Breast epithelium (tissue), 4 donors: ENCODE data around the gene KRT3. TPM values are rescaled to one million over a fixed set of nuclear protein-coding genes. Genes with fewer than 3 reads are reported as not detected.
"Not testable (repeated sequence)": the region's sequence is repeated elsewhere in the genome, so short reads cannot be mapped to it uniquely, and the experiment has no call there.

Experiments used
- DNase-seq, 2 donors: peaks; one replicate each; pipeline ENCODE4 v3.0.0-alpha.2; 2019; ENCODE audit warnings: low spot score in 2 of 2
- H3K27ac ChIP-seq, 2 donors: fragments of 200-600 bp; sonication (generic) in 1 of 2; one replicate each; pipeline ENCODE4 v1.5.1; 2016 to 2019; ENCODE audit warnings: mild to moderate bottlenecking in 1 of 2
- H3K27me3 ChIP-seq, 2 donors: fragments of 200-600 bp; sonication (generic) in 1 of 2; one replicate each; pipeline versions ENCODE4 v1.5.1 to v1.6.0; 2017 to 2019; ENCODE audit warnings: control low read depth in 1 of 2, mild to moderate bottlenecking in 1 of 2
- H3K36me3 ChIP-seq: fragments of 200-600 bp; one replicate; pipeline ENCODE4 v1.5.1; 2019
- H3K4me1 ChIP-seq, 2 donors: fragments of 200-600 bp; sonication (generic); one replicate each; pipeline ENCODE4 v1.5.1; 2016 to 2019; ENCODE audit warnings: control low read depth in 1 of 2
- H3K4me3 ChIP-seq, 3 donors: fragments of 200-600 bp; sonication (generic); 1 replicate in 2 of 3; 2 replicates in 1 of 3; pipeline ENCODE4 v1.5.1; 2016 to 2019; ENCODE audit warnings: mild to moderate bottlenecking in 3 of 3, moderate library complexity in 2 of 3
- H3K9me3 ChIP-seq, 2 donors: fragments of 200-600 bp; sonication (generic) in 1 of 2; one replicate each; pipeline ENCODE4 v1.5.1; 2016 to 2019; ENCODE audit warnings: control low read depth in 1 of 2
- CTCF ChIP-seq, 3 donors: fragments of 450-650 bp; IDR thresholded peaks; one replicate each; pipeline ENCODE4 v1.5.1; 2016 to 2017; ENCODE audit warnings: antibody characterized with exemption in 3 of 3, mild to moderate bottlenecking in 3 of 3, moderate library complexity in 3 of 3
- POLR2A ChIP-seq: fragments of 450-650 bp; IDR thresholded peaks from one replicate; pipeline ENCODE4 v1.6.1; 2016; ENCODE audit warnings: antibody characterized with exemption, mild to moderate bottlenecking, moderate library complexity
- POLR2AphosphoS5 ChIP-seq, 3 donors: sonication (generic); formaldehyde crosslinking; IDR thresholded peaks; one replicate each; pipeline ENCODE4 v1.6.1; 2017; ENCODE audit warnings: antibody characterized with exemption in 3 of 3
- intact Hi-C: fragments of 100-400 bp; cut with DNase I; formaldehyde crosslinking; loops from one replicate; pipeline ENCODE4 v1.15.1; 2023; ENCODE audit warnings: low total_unique reads
- total RNA-seq, 3 donors: library from RNA; depleted of rRNA; stranded (reverse); fragments of >200 nt; gene quantifications; one replicate each; pipeline ENCODE4 v1.1.0, GENCODE V29; 2016

The KRT3 gene
- total RNA-seq, 3 donors from 2014 or later: not detected

GRCh38 chr12:52752516-52752915 lies 43.4 kb downstream of the KRT3 start:
- H3K27ac ChIP-seq: no peak overlapping the region
- TF ChIP-seq POLR2A (no peak), CTCF (IDR thresholded peaks at IDR 0.05) (no peak), POLR2AphosphoS5 (IDR thresholded peaks at IDR 0.05) (no peak)
- no peaks in the 10 kb centered on the region for H3K36me3 ChIP-seq
- no peaks in the 10 kb centered on the region for H3K4me1 ChIP-seq
- DNase-seq: no peak
- no peak overlapping the region for H3K4me3 ChIP-seq
- intact Hi-C loops: no loop called here
- H3K9me3 ChIP-seq: no peaks in the 10 kb centered on the region
- no peaks in the 10 kb centered on the region for H3K27me3 ChIP-seq

DNA sequence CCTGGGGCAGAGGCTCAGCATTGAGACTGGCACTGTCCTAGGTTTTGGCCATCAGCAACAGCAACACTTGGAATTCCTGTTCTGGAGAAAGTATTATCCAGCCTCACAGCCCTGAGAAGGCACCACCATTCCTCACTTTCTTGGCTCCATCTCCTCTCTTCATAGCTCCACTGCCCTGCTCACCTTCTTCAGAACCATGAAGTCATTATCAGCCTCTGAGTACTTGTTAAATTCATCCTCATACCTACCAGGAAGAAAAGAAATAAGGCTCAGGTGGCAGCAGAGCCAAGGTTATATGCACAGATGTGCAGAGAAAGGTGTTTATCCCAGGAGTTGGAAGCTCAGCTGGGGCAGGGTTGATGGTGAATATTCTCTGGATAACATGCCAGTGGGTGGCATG lies 44.1 kb downstream of the KRT3 start:
- Histone ChIP-seq H3K4me3 (no peak overlapping the region), H3K36me3 (no peaks in the 10 kb centered on the region), H3K27ac (no peak overlapping the region), H3K27me3 (no peaks in the 10 kb centered on the region), H3K4me1 (no peaks in the 10 kb centered on the region), H3K9me3 (no peaks in the 10 kb centered on the region)
- TF ChIP-seq POLR2AphosphoS5 (IDR thresholded peaks at IDR 0.05): no peak
- no peak for TF ChIP-seq POLR2A
- no peak for TF ChIP-seq CTCF (IDR thresholded peaks at IDR 0.05)
- intact Hi-C loops: no loop called here
- DNase-seq: no peak

- intact Hi-C loops: not testable (repeated sequence)
Observed at GRCh38 chr12:52750532-52750931, 45.4 kb downstream of the KRT3 start.

GRCh38 chr12:52749827-52750226 lies 46.1 kb downstream of the KRT3 start:
- TF ChIP-seq POLR2AphosphoS5 (IDR thresholded peaks at IDR 0.05): no peak
- TF ChIP-seq POLR2A: no peak
- TF ChIP-seq CTCF (IDR thresholded peaks at IDR 0.05): no peak
- no peaks in the 10 kb centered on the region for H3K36me3 ChIP-seq
- intact Hi-C loops: no loop called here
- no peak for DNase-seq
- H3K27me3 ChIP-seq: no peaks in the 10 kb centered on the region
- no peak overlapping the region for H3K4me3 ChIP-seq
- no peaks in the 10 kb centered on the region for H3K9me3 ChIP-seq
- H3K4me1 ChIP-seq: no peaks in the 10 kb centered on the region
- no peak overlapping the region for H3K27ac ChIP-seq

More at GRCh38 chr12:52750532-52750931, 45.4 kb downstream of the KRT3 start:
- not testable (repeated sequence) for H3K27ac ChIP-seq, H3K27me3 ChIP-seq, H3K36me3 ChIP-seq, H3K9me3 ChIP-seq, H3K4me3 ChIP-seq, H3K4me1 ChIP-seq, DNase-seq

- no peaks in the 10 kb centered on the region for H3K9me3 ChIP-seq
- H3K27me3 ChIP-seq: no peaks in the 10 kb centered on the region
- no peaks in the 10 kb centered on the region for H3K36me3 ChIP-seq
- H3K27ac ChIP-seq: no peak overlapping the region
- no peak for TF ChIP-seq POLR2AphosphoS5 (IDR thresholded peaks at IDR 0.05)
- no peak for TF ChIP-seq CTCF (IDR thresholded peaks at IDR 0.05)
- TF ChIP-seq POLR2A: no peak
- no peaks in the 10 kb centered on the region for H3K4me1 ChIP-seq
- no peak overlapping the region for H3K4me3 ChIP-seq
- intact Hi-C loops: no loop called here
- DNase-seq: no peak
Observed at GRCh38 chr12:52748578-52748977, 47.3 kb downstream of the KRT3 start.

- no peak for DNase-seq
- Histone ChIP-seq H3K4me3 (no peak overlapping the region), H3K4me1 (no peaks in the 10 kb centered on the region), H3K9me3 (no peaks in the 10 kb centered on the region), H3K36me3 (no peaks in the 10 kb centered on the region), H3K27me3 (peaks cover 0 to 8% of the 10 kb centered on the region in 2 donors), H3K27ac (no peak overlapping the region)
- no peak for TF ChIP-seq CTCF (IDR thresholded peaks at IDR 0.05)
- no peak for TF ChIP-seq POLR2AphosphoS5 (IDR thresholded peaks at IDR 0.05)
- no peak for TF ChIP-seq POLR2A
- intact Hi-C loops: no loop called here
Observed at GRCh38 chr12:52745554-52745953, 50.4 kb downstream of the KRT3 start.
